Prostate gland (tissue), 2 donors: ENCODE results near the gene SIGLEC7.

ENCODE experiments used
- POLR2AphosphoS5 ChIP-seq: sonication (generic); formaldehyde crosslinking; IDR thresholded peaks from one replicate; pipeline ENCODE4 v1.6.1; 2017; ENCODE audit warnings: antibody characterized with exemption
- TF ChIP-seq, protein P1 (sequence below), 4 experiments: fragments of 200-600 bp in 2 of 4; fragments of 450-650 bp in 2 of 4; sonication (generic) in 2 of 4; IDR thresholded peaks; 1 replicate in 3 of 4; 2 replicates in 1 of 4; pipeline ENCODE4 v1.5.1; 2016 to 2019; ENCODE audit warnings: antibody characterized with exemption in 4 of 4, mild to moderate bottlenecking in 2 of 4, moderate library complexity in 2 of 4

GRCh38 chr19:51123802-51124201, 18.3 kb upstream of the SIGLEC7 start:
- TF ChIP-seq, protein P1, sequence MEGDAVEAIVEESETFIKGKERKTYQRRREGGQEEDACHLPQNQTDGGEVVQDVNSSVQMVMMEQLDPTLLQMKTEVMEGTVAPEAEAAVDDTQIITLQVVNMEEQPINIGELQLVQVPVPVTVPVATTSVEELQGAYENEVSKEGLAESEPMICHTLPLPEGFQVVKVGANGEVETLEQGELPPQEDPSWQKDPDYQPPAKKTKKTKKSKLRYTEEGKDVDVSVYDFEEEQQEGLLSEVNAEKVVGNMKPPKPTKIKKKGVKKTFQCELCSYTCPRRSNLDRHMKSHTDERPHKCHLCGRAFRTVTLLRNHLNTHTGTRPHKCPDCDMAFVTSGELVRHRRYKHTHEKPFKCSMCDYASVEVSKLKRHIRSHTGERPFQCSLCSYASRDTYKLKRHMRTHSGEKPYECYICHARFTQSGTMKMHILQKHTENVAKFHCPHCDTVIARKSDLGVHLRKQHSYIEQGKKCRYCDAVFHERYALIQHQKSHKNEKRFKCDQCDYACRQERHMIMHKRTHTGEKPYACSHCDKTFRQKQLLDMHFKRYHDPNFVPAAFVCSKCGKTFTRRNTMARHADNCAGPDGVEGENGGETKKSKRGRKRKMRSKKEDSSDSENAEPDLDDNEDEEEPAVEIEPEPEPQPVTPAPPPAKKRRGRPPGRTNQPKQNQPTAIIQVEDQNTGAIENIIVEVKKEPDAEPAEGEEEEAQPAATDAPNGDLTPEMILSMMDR (IDR thresholded peaks at IDR 0.05), result no peak
- no peak for TF ChIP-seq POLR2AphosphoS5
